PC-9 (cell line): ENCODE results near the gene FCAMR. TPM values are rescaled to one million over a fixed set of nuclear protein-coding genes. Genes with fewer than 3 reads are reported as not detected.

ENCODE experiments used
- BruUV-seq: library from RNA; stranded (reverse); fragments of 400-500 nt; replicated peaks from 2 replicates; lab custom pipeline; 2021; lab: Mats Ljungman, UMichigan
- CTCF ChIA-PET: fragments of 300-600 bp; sonication (Branson Sonifier 250); formaldehyde crosslinking; loops from one replicate; lab custom pipeline; 2022; ENCODE audit warnings: antibody characterized with exemption; lab: Charles Lee
- POLR2A ChIA-PET: fragments of 300-600 bp; sonication (Branson Sonifier 250); formaldehyde crosslinking; loops from one replicate; lab custom pipeline; 2022; ENCODE audit warnings: antibody characterized with exemption; ENCODE audit not compliant: unreplicated experiment; lab: Charles Lee
- DNase-seq, 2 experiments: peaks; one replicate each; pipeline versions ENCODE4 v3.0.0 to v3.0.0-alpha.2; 2015 to 2022; ENCODE audit warnings: mixed read lengths in 1 of 2
- H2AFZ ChIP-seq: fragments of 200-600 bp; sonication (generic); 2 replicates; pipeline ENCODE4 v1.8.1; 2017; ENCODE audit warnings: antibody characterized with exemption
- H3F3A ChIP-seq: fragments of 200-600 bp; sonication (generic); 2 replicates; pipeline ENCODE4 v1.8.1; 2017; ENCODE audit warnings: antibody characterized with exemption, mild to moderate bottlenecking, low read depth; ENCODE audit not compliant: insufficient read depth
- H3K27ac ChIP-seq: fragments of 200-600 bp; sonication (generic); 2 replicates; pipeline ENCODE4 v1.6.1; 2016; ENCODE audit warnings: mixed run types
- H3K27me3 ChIP-seq: fragments of 200-600 bp; sonication (generic); 2 replicates; pipeline ENCODE4 v1.6.1; 2016; ENCODE audit warnings: low read depth, mixed run types; ENCODE audit not compliant: insufficient read depth
- H3K36me3 ChIP-seq: fragments of 200-600 bp; sonication (generic); 2 replicates; pipeline ENCODE4 v1.6.1; 2016; ENCODE audit warnings: low read depth, mixed run types
- H3K4me1 ChIP-seq: fragments of 200-600 bp; sonication (generic); replicated peaks from 2 replicates; pipeline ENCODE4 v1.6.1; 2016; ENCODE audit warnings: mixed run types; ENCODE audit not compliant: insufficient read depth
- H3K4me2 ChIP-seq: fragments of 200-600 bp; sonication (generic); 2 replicates; pipeline ENCODE4 v1.6.1; 2017; ENCODE audit warnings: mixed run types
- H3K4me3 ChIP-seq: fragments of 200-600 bp; sonication (generic); 2 replicates; pipeline ENCODE4 v1.6.1; 2016; ENCODE audit warnings: mixed run types
- H3K79me2 ChIP-seq: fragments of 200-600 bp; sonication (generic); 2 replicates; pipeline ENCODE4 v1.6.1; 2017; ENCODE audit warnings: low read depth, mixed run types
- H3K9me2 ChIP-seq: fragments of 200-600 bp; sonication (generic); 2 replicates; pipeline ENCODE4 v1.8.1; 2017; ENCODE audit warnings: mild to moderate bottlenecking; ENCODE audit not compliant: insufficient read depth
- H3K9me3 ChIP-seq: fragments of 200-600 bp; sonication (generic); 2 replicates; pipeline ENCODE4 v1.8.1; 2016; ENCODE audit warnings: low read depth; ENCODE audit not compliant: insufficient read depth
- H4K20me1 ChIP-seq: fragments of 200-600 bp; sonication (generic); 2 replicates; pipeline ENCODE4 v1.8.1; 2017; ENCODE audit not compliant: insufficient read depth
- CTCF ChIP-seq: fragments of 200-600 bp; sonication (generic); conservative IDR thresholded peaks from 2 replicates; pipeline ENCODE4 v1.6.1; 2017; ENCODE audit warnings: mixed run types, antibody characterized with exemption, mild to moderate bottlenecking, moderate library complexity
- EZH2 ChIP-seq: fragments of 200-600 bp; sonication (generic); IDR thresholded peaks from 2 replicates; pipeline ENCODE4 v1.8.0; 2017; ENCODE audit warnings: antibody characterized with exemption, low read depth
- intact Hi-C: fragments of 100-400 bp; cut with micrococcal nuclease; formaldehyde crosslinking; loops from one replicate; pipeline ENCODE4 v1.10.0; 2022; ENCODE audit not compliant: unreplicated experiment
- total RNA-seq: library from RNA; stranded (reverse); gene quantifications from 2 replicates; pipeline ENCODE4 v1.2.3, GENCODE V29; 2021

Gene FCAMR
- total RNA-seq, 1 experiment from 2014 or later = not detected

GRCh38 chr1:207018707-207019106 lies 48.4 kb upstream of the FCAMR start:
- Histone ChIP-seq H3K27ac (no peak overlapping the region), H3K27me3 (no peaks in the 10 kb centered on the region), H4K20me1 (no peaks in the 10 kb centered on the region), H3F3A (no peaks in the 10 kb centered on the region; the same call in 1 of the 2 replicates), H3K4me3 (no peak overlapping the region), H3K4me1 (peaks cover 38% of the 10 kb centered on the region), H3K4me2 (no peak overlapping the region), H3K9me2 (no peaks in the 10 kb centered on the region), H3K79me2 (no peaks in the 10 kb centered on the region), H3K9me3 (no peaks in the 10 kb centered on the region), H3K36me3 (no peaks in the 10 kb centered on the region), H2AFZ (no peak overlapping the region)
- TF ChIP-seq CTCF (no peak), EZH2 (no peak)
- DNase-seq = no peak
- intact Hi-C loops = no loop called here
- CTCF ChIA-PET = interaction anchor here (0.8 to 3.0 kb wide), 2 partner anchors 12 to 35 kb away, joined by 4 to 11 read pairs; no protein-coding TSS in a partner anchor
- BruUV-seq = no TSS peak
- POLR2A ChIA-PET = interaction anchor here (0.6 kb wide), 1 partner anchor 10 kb away, joined by 8 read pairs; no protein-coding TSS in a partner anchor

- H3K36me3 ChIP-seq = no peaks in the 10 kb centered on the region
- POLR2A ChIA-PET = interaction anchor here (0.6 to 0.7 kb wide), 4 partner anchors 9 to 313 kb away, joined by 3 to 8 read pairs (median 4); no protein-coding TSS in a partner anchor
- no peak overlapping the region for H3K4me3 ChIP-seq
- DNase-seq = no peak
- no peaks in the 10 kb centered on the region for H4K20me1 ChIP-seq
- CTCF ChIA-PET = interaction anchor here (3.0 kb wide), 1 partner anchor 11 kb away, joined by 11 read pairs; no protein-coding TSS in a partner anchor
- H3K4me1 ChIP-seq = peaks cover 35% of the 10 kb centered on the region
- no peaks in the 10 kb centered on the region for H3K9me3 ChIP-seq
- H3F3A ChIP-seq = no peaks in the 10 kb centered on the region
- TF ChIP-seq CTCF (no peak), EZH2 (no peak)
- intact Hi-C loops = no loop called here
- BruUV-seq = no TSS peak
- H3K4me2 ChIP-seq = no peak overlapping the region
- H2AFZ ChIP-seq = no peak overlapping the region
- H3K9me2 ChIP-seq = no peaks in the 10 kb centered on the region
- H3K27ac ChIP-seq = no peak overlapping the region
- H3K79me2 ChIP-seq = no peaks in the 10 kb centered on the region
- no peaks in the 10 kb centered on the region for H3K27me3 ChIP-seq
These were observed 47.6 kb upstream of the FCAMR start for GRCh38 chr1:207017615-207018559.

- no peaks in the 10 kb centered on the region for H3K27me3 ChIP-seq
- no peak overlapping the region for H2AFZ ChIP-seq
- no peak overlapping the region for H3K27ac ChIP-seq
- peaks cover 17% of the 10 kb centered on the region for H3K4me1 ChIP-seq
- no peaks in the 10 kb centered on the region for H3K36me3 ChIP-seq
- H4K20me1 ChIP-seq = no peaks in the 10 kb centered on the region
- no peak overlapping the region for H3K4me3 ChIP-seq
- ChIA-PET CTCF (no interaction called here), POLR2A (interaction anchor here (1.1 kb wide), 1 partner anchor 17 kb away, joined by 7 read pairs; the partner anchor contains the start of gene C1orf116)
- no peaks in the 10 kb centered on the region for H3K9me2 ChIP-seq
- no peaks in the 10 kb centered on the region for H3K9me3 ChIP-seq
- TF ChIP-seq EZH2 (no peak), CTCF (no peak)
- intact Hi-C loops = no loop called here
- no TSS peak for BruUV-seq
- no peaks in the 10 kb centered on the region for H3K79me2 ChIP-seq
- DNase-seq = no peak
- no peak overlapping the region for H3K4me2 ChIP-seq
- H3F3A ChIP-seq = no peaks in the 10 kb centered on the region
These were observed 45.5 kb upstream of the FCAMR start for GRCh38 chr1:207015791-207016190.
